Fibroblast of lung (primary cell): ENCODE measurements around the gene CMTM3. TPM values are rescaled to one million over a fixed set of nuclear protein-coding genes. Genes with fewer than 3 reads are reported as not detected.
A peak's percentile ranks its signal among the peaks of the same experiment; 100 is the strongest.

Source experiments
- DNase-seq, 2 donors: peaks; one replicate each; pipeline versions ENCODE4 v3.0.0 to v3.0.0-alpha.2; 2010; ENCODE audit warnings: low read depth in 2 of 2
- H2AFZ ChIP-seq: 2 replicates; pipeline ENCODE4 v1.5.1; 2012; ENCODE audit warnings: low read length, control low read depth, inconsistent platforms
- H3K27ac ChIP-seq: 2 replicates; pipeline ENCODE4 v1.5.1; 2011; ENCODE audit warnings: low read length, control low read depth; ENCODE audit not compliant: insufficient read depth
- H3K27me3 ChIP-seq: 2 replicates; pipeline ENCODE4 v1.5.1; 2011; ENCODE audit warnings: mild to moderate bottlenecking, low read length; ENCODE audit not compliant: control insufficient read depth, insufficient read depth
- H3K36me3 ChIP-seq: 2 replicates; pipeline ENCODE4 v1.5.1; 2011; ENCODE audit warnings: low read length; ENCODE audit not compliant: control insufficient read depth, insufficient read depth
- H3K4me1 ChIP-seq: 2 replicates; pipeline ENCODE4 v1.5.1; 2011; ENCODE audit warnings: low read length; ENCODE audit not compliant: control insufficient read depth, insufficient read depth; ENCODE audit errors: extremely low read depth
- H3K4me2 ChIP-seq: 2 replicates; pipeline ENCODE4 v1.5.1; 2011; ENCODE audit warnings: low read length, control low read depth; ENCODE audit not compliant: insufficient read depth; ENCODE audit errors: extremely low read depth
- H3K4me3 ChIP-seq, 4 experiments: fragments of 200-600 bp in 1 of 4; sonication (generic) in 1 of 4; replicated peaks in 1 of 4; 2 replicates each; pipeline ENCODE4 v1.5.1; 2011 to 2016; ENCODE audit warnings: low read length in 4 of 4, low read depth in 3 of 4, mild to moderate bottlenecking in 3 of 4, control low read depth in 2 of 4, inconsistent platforms in 1 of 4, mixed read lengths in 1 of 4; ENCODE audit not compliant: insufficient read depth in 1 of 4; ENCODE audit errors: control extremely low read depth in 1 of 4
- H3K79me2 ChIP-seq: 2 replicates; pipeline ENCODE4 v1.5.1; 2012; ENCODE audit warnings: mild to moderate bottlenecking, low read length, inconsistent platforms; ENCODE audit not compliant: control insufficient read depth, insufficient read depth
- H3K9ac ChIP-seq: 2 replicates; pipeline ENCODE4 v1.5.1; 2011; ENCODE audit warnings: mild to moderate bottlenecking, low read length, control low read depth; ENCODE audit not compliant: insufficient read depth
- H3K9me3 ChIP-seq: 2 replicates; pipeline ENCODE4 v1.5.1; 2012; ENCODE audit warnings: low read depth, low read length; ENCODE audit not compliant: control insufficient read depth, insufficient read depth
- H4K20me1 ChIP-seq: 2 replicates; pipeline ENCODE4 v1.5.1; 2011; ENCODE audit warnings: low read length; ENCODE audit not compliant: control insufficient read depth, insufficient read depth; ENCODE audit errors: extremely low read depth
- CTCF ChIP-seq, 2 donors: IDR thresholded peaks in 1 of 2; conservative IDR thresholded peaks in 1 of 2; 1 replicate in 1 of 2; 2 replicates in 1 of 2; pipeline ENCODE4 v1.5.1; 2011 to 2012; ENCODE audit warnings: low read length in 2 of 2, control low read depth in 1 of 2, inconsistent platforms in 1 of 2, low read depth in 1 of 2, mild to moderate bottlenecking in 1 of 2
- EZH2 ChIP-seq: IDR thresholded peaks from 2 replicates; pipeline ENCODE4 v1.5.1; 2012; ENCODE audit warnings: low read length, control low read depth, mild to moderate bottlenecking; ENCODE audit errors: missing control alignments
- polyA plus RNA-seq, 2 donors: library from polyadenylated mRNA; depleted of rRNA in 1 of 2; stranded (reverse) in 1 of 2; unstranded in 1 of 2; fragments of >200 nt; gene quantifications; 2 replicates each; pipeline ENCODE4 v1.2.1, GENCODE V29; 2011 to 2012; ENCODE audit warnings: missing spikeins in 1 of 2
- total RNA-seq: library from RNA; depleted of rRNA; stranded (reverse); fragments of >200 nt; gene quantifications from 2 replicates; pipeline ENCODE4 v1.2.1, GENCODE V29; 2014

The CMTM3 gene
- total and polyA plus RNA-seq, 2 donors (not counting 1 experiment from before 2014, with no cell fraction given): 10.1 to 18.6 TPM

GRCh38 chr16:66605177-66605978 lies 874 bp downstream of the CMTM3 start:
- Histone ChIP-seq H3K27ac (peak overlapping the region; percentile 59), H3K4me3 (peak overlapping the region; percentile 34 to 81 (median 64)), H2AFZ (no peak overlapping the region), H3K36me3 (peaks cover 12% of the 10 kb centered on the region), H4K20me1 (no peaks in the 10 kb centered on the region), H3K27me3 (peaks cover 6% of the 10 kb centered on the region), H3K9ac (peak overlapping the region; percentile 76), H3K4me1 (peaks cover 15% of the 10 kb centered on the region), H3K9me3 (no peaks in the 10 kb centered on the region), H3K79me2 (peaks cover 3% of the 10 kb centered on the region), H3K4me2 (peak overlapping the region; percentile 56)
- TF ChIP-seq CTCF (conservative IDR thresholded peaks at IDR 0.05 in 1 of 2, IDR thresholded peaks at IDR 0.05 in 1 of 2; ENCODE audit: low read depth in 1 of 2, low read length in 2 of 2) (no peak), EZH2 (no peak)
- peak; percentile 18 to 63 for DNase-seq

- Histone ChIP-seq H3K4me2 (peak overlapping the region; percentile 56), H4K20me1 (no peaks in the 10 kb centered on the region), H3K36me3 (peaks cover 14% of the 10 kb centered on the region), H2AFZ (no peak overlapping the region), H3K27me3 (peaks cover 4% of the 10 kb centered on the region), H3K9ac (no peak overlapping the region), H3K27ac (no peak overlapping the region), H3K4me3 (peak overlapping the region in 3 of 4 experiments; percentile 34 to 78 (median 49)), H3K4me1 (peaks cover 15% of the 10 kb centered on the region), H3K79me2 (peaks cover 3% of the 10 kb centered on the region), H3K9me3 (no peaks in the 10 kb centered on the region)
- DNase-seq: no peak
- TF ChIP-seq CTCF (conservative IDR thresholded peaks at IDR 0.05 in 1 of 2, IDR thresholded peaks at IDR 0.05 in 1 of 2; ENCODE audit: low read depth in 1 of 2, low read length in 2 of 2) (no peak), EZH2 (no peak)
These were observed 1.7 kb downstream of the CMTM3 start for GRCh38 chr16:66605979-66606751.
